IMR-90 (cell line): ENCODE results near the gene LIN7B. TPM values are rescaled to one million over a fixed set of nuclear protein-coding genes. Genes with fewer than 3 reads are reported as not detected.

Source experiments
- ATAC-seq: fragments of 200-7000 bp; cut with Tn5 transposase; 2 replicates; pipeline ENCODE4 v1.9.1; 2020; ENCODE audit warnings: low read depth, mild to moderate bottlenecking, moderate library complexity
- BruUV-seq: library from RNA; stranded (reverse); fragments of 400-500 nt; replicated peaks from 2 replicates; lab custom pipeline; 2021; lab: Mats Ljungman, UMichigan
- CTCF ChIA-PET: fragments of 300-600 bp; formaldehyde crosslinking; extraction: SDS; loops from one replicate; lab custom pipeline; 2021; ENCODE audit warnings: antibody characterized with exemption; lab: Yijun Ruan, JAX
- POLR2A ChIA-PET: fragments of 300-600 bp; sonication (Branson Sonifier 250); formaldehyde crosslinking; loops from one replicate; lab custom pipeline; 2022; ENCODE audit warnings: antibody characterized with exemption; ENCODE audit not compliant: unreplicated experiment; lab: Charles Lee
- DNase-seq: peaks from one replicate; pipeline ENCODE4 v3.0.0; 2013
- H2AFZ ChIP-seq: replicated peaks from 2 replicates; pipeline ENCODE3; 2013; ENCODE audit warnings: low read length, mild to moderate bottlenecking; ENCODE audit not compliant: poor library complexity
- H2AK5ac ChIP-seq: 2 replicates; pipeline ENCODE4 v1.6.1; 2013; ENCODE audit warnings: low read depth, low read length, inconsistent platforms
- H2AK9ac ChIP-seq: replicated peaks from 2 replicates; pipeline ENCODE3; 2013; ENCODE audit warnings: mild to moderate bottlenecking, low read depth, low read length, moderate library complexity; ENCODE audit not compliant: poor library complexity
- H2BK120ac ChIP-seq: 2 replicates; pipeline ENCODE4 v1.6.1; 2013; ENCODE audit warnings: low read depth, low read length, inconsistent platforms
- H2BK15ac ChIP-seq: 3 replicates; pipeline ENCODE4 v1.6.1; 2013; ENCODE audit warnings: low read depth, low read length, inconsistent platforms
- H2BK20ac ChIP-seq: 2 replicates; pipeline ENCODE4 v1.6.1; 2013; ENCODE audit warnings: low read depth, mild to moderate bottlenecking, inconsistent platforms, low read length, moderate library complexity
- H2BK5ac ChIP-seq: 2 replicates; pipeline ENCODE4 v1.6.1; 2013; ENCODE audit warnings: mild to moderate bottlenecking, low read depth, low read length, inconsistent platforms; ENCODE audit not compliant: poor library complexity, severe bottlenecking
- H3K14ac ChIP-seq: replicated peaks from 2 replicates; pipeline ENCODE4 v1.6.1; 2013; ENCODE audit warnings: low read depth, low read length, inconsistent platforms
- H3K18ac ChIP-seq: 2 replicates; pipeline ENCODE4 v1.6.1; 2013; ENCODE audit warnings: low read depth, low read length, control low read depth
- H3K23ac ChIP-seq: 2 replicates; pipeline ENCODE4 v1.6.1; 2013; ENCODE audit warnings: low read depth, low read length, inconsistent platforms
- H3K27ac ChIP-seq: 2 replicates; pipeline ENCODE4 v1.5.1; 2013; ENCODE audit warnings: mild to moderate bottlenecking, control low read depth, low read length; ENCODE audit not compliant: insufficient read depth
- H3K27me3 ChIP-seq: 2 replicates; pipeline ENCODE4 v1.6.1; 2013; ENCODE audit warnings: low read length; ENCODE audit not compliant: control insufficient read depth, insufficient read depth
- H3K36me3 ChIP-seq: 2 replicates; pipeline ENCODE4 v1.6.1; 2013; ENCODE audit warnings: low read length, mixed read lengths; ENCODE audit not compliant: control insufficient read depth, insufficient read depth
- H3K4ac ChIP-seq: 2 replicates; pipeline ENCODE4 v1.6.1; 2013; ENCODE audit warnings: low read depth, low read length, inconsistent platforms
- H3K4me1 ChIP-seq: 2 replicates; pipeline ENCODE4 v1.6.1; 2013; ENCODE audit warnings: low read length, mixed read lengths; ENCODE audit not compliant: control insufficient read depth, insufficient read depth
- H3K4me2 ChIP-seq: 2 replicates; pipeline ENCODE4 v1.6.1; 2013; ENCODE audit warnings: low read depth, mild to moderate bottlenecking, control low read depth, low read length, moderate library complexity
- H3K4me3 ChIP-seq: 2 replicates; pipeline ENCODE4 v1.5.1; 2013; ENCODE audit warnings: low read depth, mild to moderate bottlenecking, control low read depth, low read length, moderate library complexity; ENCODE audit not compliant: insufficient read depth
- H3K56ac ChIP-seq: 2 replicates; pipeline ENCODE4 v1.6.1; 2013; ENCODE audit warnings: low read length, inconsistent platforms; ENCODE audit not compliant: insufficient read depth; ENCODE audit errors: extremely low read depth
- H3K79me1 ChIP-seq, 2 experiments: 2 replicates each; pipeline ENCODE4 v1.6.1; 2013; ENCODE audit warnings: low read length in 2 of 2, inconsistent platforms in 1 of 2, low read depth in 1 of 2
- H3K9ac ChIP-seq: 2 replicates; pipeline ENCODE4 v1.6.1; 2013; ENCODE audit warnings: low read depth, low read length, control low read depth
- H3K9me1 ChIP-seq: 2 replicates; pipeline ENCODE4 v1.6.1; 2013; ENCODE audit warnings: low read length, inconsistent platforms; ENCODE audit not compliant: insufficient read depth
- H3K9me3 ChIP-seq: 2 replicates; pipeline ENCODE4 v1.6.1; 2013; ENCODE audit warnings: low read length; ENCODE audit not compliant: control insufficient read depth, insufficient read depth
- H4K20me1 ChIP-seq: 2 replicates; pipeline ENCODE4 v1.6.1; 2013; ENCODE audit warnings: low read length, inconsistent platforms; ENCODE audit not compliant: insufficient read depth
- H4K5ac ChIP-seq: 2 replicates; pipeline ENCODE4 v1.6.1; 2013; ENCODE audit warnings: mild to moderate bottlenecking, low read depth, low read length, control low read depth
- H4K8ac ChIP-seq, 2 experiments: 2 replicates each; pipeline ENCODE4 v1.6.1; 2013; ENCODE audit warnings: low read depth in 2 of 2, low read length in 2 of 2, control low read depth in 1 of 2, inconsistent platforms in 1 of 2
- H4K91ac ChIP-seq: 2 replicates; pipeline ENCODE4 v1.6.1; 2013; ENCODE audit warnings: low read depth, low read length, inconsistent platforms; ENCODE audit not compliant: insufficient read depth
- BHLHE40 ChIP-seq: fragments of 150-350 bp; IDR thresholded peaks from 2 replicates; pipeline ENCODE4 v1.6.1; 2016; ENCODE audit warnings: mild to moderate bottlenecking, low read depth, low read length
- CEBPB ChIP-seq: IDR thresholded peaks from 2 replicates; pipeline ENCODE4 v1.6.1; 2012; ENCODE audit warnings: low read depth, low read length, improper control_type of control experiment
- CHD1 ChIP-seq: IDR thresholded peaks from 2 replicates; pipeline ENCODE4 v1.6.1; 2012; ENCODE audit warnings: low read depth, low read length, improper control_type of control experiment
- FOS ChIP-seq: fragments of 150-350 bp; IDR thresholded peaks from 2 replicates; pipeline ENCODE4 v1.6.1; 2016; ENCODE audit warnings: low read depth, low read length
- NFE2L2 ChIP-seq: fragments of 150-350 bp; IDR thresholded peaks from 2 replicates; pipeline ENCODE4 v1.6.1; 2016; ENCODE audit warnings: low read depth, mild to moderate bottlenecking, low read length
- POLR2A ChIP-seq: IDR thresholded peaks from 2 replicates; pipeline ENCODE4 v1.6.1; 2012; ENCODE audit warnings: mild to moderate bottlenecking, low read depth, low read length
- RCOR1 ChIP-seq: IDR thresholded peaks from 2 replicates; pipeline ENCODE4 v1.6.1; 2012; ENCODE audit warnings: mild to moderate bottlenecking, low read length, improper control_type of control experiment; ENCODE audit not compliant: insufficient replicate concordance
- USF2 ChIP-seq: fragments of 150-350 bp; IDR thresholded peaks from 2 replicates; pipeline ENCODE4 v1.6.1; 2017; ENCODE audit warnings: mild to moderate bottlenecking, antibody characterized with exemption, low read length, low read depth
- WGBS, 2 experiments: methylation state at CpG; one replicate each; pipeline versions ENCODE4 v1.1.5 to v1.1.7; 2013; ENCODE audit warnings: missing lambda C conversion rate in 2 of 2; ENCODE audit not compliant: insufficient read length in 1 of 2; ENCODE audit errors: extremely low coverage in 2 of 2; 5-methylcytosine and 5-hydroxymethylcytosine counted together
- dilution Hi-C: fragments of 300-500 bp; cut with HindIII; formaldehyde crosslinking; loops from one replicate; pipeline ENCODE4 v1.14.3; 2018; ENCODE audit warnings: low sequenced_read_pairs; ENCODE audit not compliant: unreplicated experiment
- in situ Hi-C: fragments of 300-500 bp; cut with MboI; formaldehyde crosslinking; loops from 3 replicates; pipeline ENCODE4 v1.14.3; 2019; ENCODE audit warnings: low sequenced_read_pairs, inconsistent platforms, mixed read lengths
- intact Hi-C: fragments of 100-400 bp; cut with micrococcal nuclease; formaldehyde crosslinking; loops from 2 replicates; pipeline ENCODE4 v1.10.0; 2022
- polyA plus RNA-seq, 3 experiments: library from polyadenylated mRNA; depleted of rRNA; stranded (reverse); fragments of >200 nt; gene quantifications; 2 replicates each; pipeline ENCODE4 v1.2.3, GENCODE V29; 2012; ENCODE audit warnings: low replicate concordance in 1 of 3
- total RNA-seq: library from RNA; depleted of rRNA; stranded (reverse); fragments of >200 nt; gene quantifications from 2 replicates; pipeline ENCODE4 v1.2.3, GENCODE V29; 2012

LIN7B gene
- total and polyA plus RNA-seq, 2 of the 4 experiments (the other 2 are of a cell fraction) = 3.8 to 8.0 TPM

GRCh38 chr19:49148044-49148682 lies 34.0 kb downstream of the LIN7B start:
- ChIA-PET POLR2A (no interaction called here), CTCF (interaction anchor here (2.0 kb wide), 1 partner anchor 50 kb away, joined by 6 read pairs; no protein-coding TSS in a partner anchor)
- Histone ChIP-seq H4K5ac (no peak overlapping the region), H2BK120ac (no peak overlapping the region), H3K4me1 (peaks cover 12% of the 10 kb centered on the region), H3K36me3 (no peaks in the 10 kb centered on the region), H3K79me1 (0 out of 4 replicates have a peak, but pooled peaks cover 0 to 7% of the 10 kb centered on the region in 2 experiments), H3K27me3 (no peaks in the 10 kb centered on the region), H3K14ac (no peak overlapping the region), H2BK15ac (no peak overlapping the region), H2BK20ac (no peak overlapping the region), H3K56ac (no peak overlapping the region), H3K18ac (no peak overlapping the region), H3K4me3 (no peak overlapping the region), H2AFZ (no peak overlapping the region), H4K91ac (no peak overlapping the region), H3K9ac (no peak overlapping the region), H3K9me1 (no peaks in the 10 kb centered on the region), H2AK5ac (no peak overlapping the region), H4K8ac (no peak overlapping the region), H3K27ac (no peak overlapping the region), H4K20me1 (no peaks in the 10 kb centered on the region), H3K23ac (no peak overlapping the region; the same call in 1 of the 2 replicates), H2BK5ac (no peak overlapping the region), H3K9me3 (no peaks in the 10 kb centered on the region), H2AK9ac (peak overlapping the region; percentile 37), H3K4ac (no peak overlapping the region), H3K4me2 (no peak overlapping the region)
- no peak for TF ChIP-seq RCOR1
- no peak for TF ChIP-seq CHD1
- no peak for TF ChIP-seq USF2
- TF ChIP-seq NFE2L2 = no peak
- no peak for TF ChIP-seq CEBPB
- TF ChIP-seq POLR2A = no peak
- no peak for TF ChIP-seq BHLHE40
- no peak for TF ChIP-seq FOS
- no peak for DNase-seq
- BruUV-seq = no TSS peak
- WGBS, 2 experiments = 100% methylated on average over 2 of the region's 11 CpGs; no CpG with 5 or more reads in 1 of the 2 experiments
- intact Hi-C loops (no loop called here), in situ Hi-C loops (no loop called here), dilution Hi-C loops (no loop called here)
- ATAC-seq = no peak
